HepG2 (cell line): ENCODE results near the gene MAIP1. TPM values are rescaled to one million over a fixed set of nuclear protein-coding genes. Genes with fewer than 3 reads are reported as not detected.
A peak's percentile ranks its signal among the peaks of the same experiment; 100 is the strongest.

ENCODE experiments used
- ATAC-seq: fragments of 200-7000 bp; cut with Tn5 transposase; 3 replicates; pipeline ENCODE4 v1.9.1; 2020; ENCODE audit warnings: mild to moderate bottlenecking, moderate library complexity
- BruUV-seq: library from RNA; stranded (reverse); fragments of 400-500 nt; replicated peaks from 2 replicates; lab custom pipeline; 2021; lab: Mats Ljungman, UMichigan
- CTCF ChIA-PET: fragments of 300-600 bp; formaldehyde crosslinking; extraction: SDS; loops from one replicate; lab custom pipeline; 2021; ENCODE audit warnings: low total read pairs, inconsistent platforms, low intra/inter-chr PET ratio; lab: Yijun Ruan, JAX
- POLR2A ChIA-PET: fragments of 350-600 bp; sonication (Branson Sonifier 250); formaldehyde crosslinking; loops from one replicate; lab custom pipeline; 2020; ENCODE audit warnings: antibody characterized with exemption, inconsistent platforms; lab: Yijun Ruan, JAX
- DNase-seq: peaks from one replicate; pipeline ENCODE4 v3.0.0-alpha.2; 2015; ENCODE audit warnings: low spot score
- FAIRE-seq: peaks from 3 replicates; lab custom pipeline; 2011; peaks lifted over from hg19 to GRCh38; lab: Jason Lieb, UNC
- H2AFZ ChIP-seq: one replicate; pipeline ENCODE4 v1.6.1; 2011; ENCODE audit warnings: low read length, inconsistent platforms
- H3K27ac ChIP-seq: fragments of 300-600 bp; 3 replicates; pipeline ENCODE4 v1.8.0; 2011; ENCODE audit warnings: mixed run types, mild to moderate bottlenecking, mixed read lengths, low read length, inconsistent platforms; ENCODE audit not compliant: insufficient read depth; ENCODE audit errors: extremely low read length
- H3K27me3 ChIP-seq, 2 experiments: fragments of 200-600 bp in 1 of 2; 2 replicates in 1 of 2; 3 replicates in 1 of 2; pipeline versions ENCODE4 v1.6.0 to v1.8.0; 2011; ENCODE audit warnings: low read length in 2 of 2, mild to moderate bottlenecking in 2 of 2, moderate library complexity in 2 of 2, inconsistent platforms in 1 of 2; ENCODE audit not compliant: insufficient read depth in 2 of 2, control insufficient read depth in 1 of 2
- H3K36me3 ChIP-seq, 2 experiments: fragments of 200-600 bp in 1 of 2; replicated peaks in 1 of 2; 2 replicates in 1 of 2; 3 replicates in 1 of 2; pipeline versions ENCODE4 v1.5.1 to v1.8.0; 2011; ENCODE audit warnings: low read length in 2 of 2, inconsistent platforms in 1 of 2; ENCODE audit not compliant: insufficient read depth in 2 of 2, control insufficient read depth in 1 of 2
- H3K4me1 ChIP-seq: 2 replicates; pipeline ENCODE4 v1.5.1; 2012; ENCODE audit warnings: low read length, inconsistent platforms; ENCODE audit not compliant: insufficient read depth
- H3K4me2 ChIP-seq: 2 replicates; pipeline ENCODE4 v1.6.0; 2011; ENCODE audit warnings: low read depth, low read length, inconsistent platforms
- H3K4me3 ChIP-seq, 3 experiments: fragments of 200-600 bp in 1 of 3; sonication (generic), shearing (Covaris generic) in 1 of 3; replicated peaks in 1 of 3; 2 replicates each; pipeline ENCODE4 v1.5.1; 2011 to 2016; ENCODE audit warnings: low read length in 3 of 3, inconsistent platforms in 2 of 3, low read depth in 2 of 3, mild to moderate bottlenecking in 2 of 3, control low read depth in 1 of 3, mixed read lengths in 1 of 3; ENCODE audit not compliant: insufficient read depth in 1 of 3
- H3K79me2 ChIP-seq: one replicate; pipeline ENCODE4 v1.6.1; 2011; ENCODE audit warnings: low read length, inconsistent platforms; ENCODE audit not compliant: insufficient read depth
- H3K9ac ChIP-seq: 2 replicates; pipeline ENCODE4 v1.6.0; 2011; ENCODE audit warnings: mild to moderate bottlenecking, low read depth, low read length, inconsistent platforms; ENCODE audit not compliant: insufficient read depth
- H3K9me3 ChIP-seq: 2 replicates; pipeline ENCODE4 v1.5.1; 2012; ENCODE audit warnings: mild to moderate bottlenecking, low read length
- H4K20me1 ChIP-seq: 2 replicates; pipeline ENCODE4 v1.6.0; 2011; ENCODE audit warnings: inconsistent platforms, mild to moderate bottlenecking, low read length, moderate library complexity; ENCODE audit not compliant: insufficient read depth
- ASH2L ChIP-seq: fragments of 300-600, 200-600 bp; sonication (generic); IDR thresholded peaks from 2 replicates; pipeline ENCODE4 v1.7.0; 2017; ENCODE audit warnings: low read depth, mild to moderate bottlenecking, moderate library complexity, mixed read lengths, low read length; ENCODE audit not compliant: insufficient read length
- PAX8 ChIP-seq: sonication (generic); formaldehyde crosslinking; IDR thresholded peaks from 2 replicates; pipeline ENCODE4 v1.8.0; 2022; ENCODE audit warnings: mild to moderate bottlenecking, missing genetic modification reagents, borderline replicate concordance
- PCBP1 ChIP-seq: fragments of 200-400 bp; formaldehyde crosslinking; IDR thresholded peaks from 2 replicates; pipeline ENCODE4 v1.6.1; 2017; ENCODE audit warnings: mild to moderate bottlenecking, low read depth, low read length, borderline replicate concordance
- POLR2AphosphoS2 ChIP-seq: IDR thresholded peaks from 2 replicates; pipeline ENCODE4 v1.6.1; 2011; ENCODE audit warnings: low read depth, low read length, improper control_type of control experiment
- RBM22 ChIP-seq: fragments of 200-400 bp; formaldehyde crosslinking; optimal IDR thresholded peaks from 2 replicates; pipeline ENCODE3; 2017; ENCODE audit warnings: mild to moderate bottlenecking, low read length, moderate library complexity
- SETDB1 ChIP-seq: sonication (generic); formaldehyde crosslinking; IDR thresholded peaks from 2 replicates; pipeline ENCODE4 v1.5.1; 2020; ENCODE audit warnings: missing genetic modification reagents, mild to moderate bottlenecking, borderline replicate concordance
- TFDP2 ChIP-seq: sonication (generic); formaldehyde crosslinking; IDR thresholded peaks from 2 replicates; pipeline ENCODE4 v1.4.0; 2020; ENCODE audit warnings: missing genetic modification reagents
- ZNF224 ChIP-seq: sonication (generic); formaldehyde crosslinking; IDR thresholded peaks from 2 replicates; pipeline ENCODE4 v1.5.0; 2020; ENCODE audit warnings: mild to moderate bottlenecking, missing genetic modification reagents
- ZNF30 ChIP-seq: sonication (generic); formaldehyde crosslinking; IDR thresholded peaks from 2 replicates; pipeline ENCODE4 v1.5.0; 2020; ENCODE audit warnings: mild to moderate bottlenecking, missing genetic modification reagents
- ZNF564 ChIP-seq: sonication (generic); formaldehyde crosslinking; IDR thresholded peaks from 2 replicates; pipeline ENCODE4 v1.8.1; 2023; ENCODE audit warnings: mild to moderate bottlenecking, missing genetic modification reagents
- ZNF629 ChIP-seq: sonication (generic); formaldehyde crosslinking; conservative IDR thresholded peaks from 2 replicates; pipeline ENCODE4 v1.5.0; 2020; ENCODE audit warnings: missing genetic modification reagents
- WGBS: methylation state at CpG from one replicate; pipeline ENCODE4 v1.1.6; 2017; ENCODE audit warnings: low lambda C conversion rate; 5-methylcytosine and 5-hydroxymethylcytosine counted together
- in situ Hi-C: cut with HindIII; loops from 2 replicates; pipeline ENCODE4 v1.10.0; 2017; ENCODE audit warnings: low pct_unique_long_range_greater_than_20kb; ENCODE audit not compliant: extremely low pct_ligation_motif_present
- intact Hi-C: fragments of 100-400 bp; cut with micrococcal nuclease; formaldehyde crosslinking; loops from one replicate; pipeline ENCODE4 v1.10.0; 2022; ENCODE audit not compliant: unreplicated experiment
- polyA plus RNA-seq, 8 experiments: library from polyadenylated mRNA; depleted of rRNA in 3 of 8; stranded (reverse) in 7 of 8; unstranded in 1 of 8; fragments of >200 nt; fragmentation: Illumina TruSeq in 4 of 8; extraction: Trizol in 4 of 8; gene quantifications; 2 replicates each; pipeline versions ENCODE4 v1.2.1 to v1.2.3, GENCODE V29; 2011 to 2016; ENCODE audit warnings: low read depth in 4 of 8, missing spikeins in 1 of 8, mixed read lengths in 1 of 8; ENCODE audit not compliant: insufficient read depth in 1 of 8
- total RNA-seq, 5 experiments: library from RNA; depleted of rRNA; stranded (reverse); fragments of >200 nt; fragmentation: Illumina TruSeq; extraction: Trizol; gene quantifications; 2 replicates each; pipeline ENCODE4 v1.2.3, GENCODE V29; 2016; ENCODE audit warnings: low read depth in 1 of 5
- TF ChIP-seq, protein P1 (sequence below): sonication (generic); formaldehyde crosslinking; IDR thresholded peaks from 2 replicates; pipeline ENCODE4 v1.4.0; 2020; ENCODE audit warnings: mild to moderate bottlenecking, missing genetic modification reagents
- TF ChIP-seq, protein P2 (sequence below): sonication (generic); formaldehyde crosslinking; IDR thresholded peaks from 2 replicates; pipeline ENCODE4 v1.5.0; 2020; ENCODE audit warnings: missing genetic modification reagents, mild to moderate bottlenecking, borderline replicate concordance

MAIP1 gene
- total and polyA plus RNA-seq, 2 of the 13 experiments (the other 11 are each of a cell fraction or from before 2014, with no cell fraction given) = 22.3 to 72.9 TPM

DNA sequence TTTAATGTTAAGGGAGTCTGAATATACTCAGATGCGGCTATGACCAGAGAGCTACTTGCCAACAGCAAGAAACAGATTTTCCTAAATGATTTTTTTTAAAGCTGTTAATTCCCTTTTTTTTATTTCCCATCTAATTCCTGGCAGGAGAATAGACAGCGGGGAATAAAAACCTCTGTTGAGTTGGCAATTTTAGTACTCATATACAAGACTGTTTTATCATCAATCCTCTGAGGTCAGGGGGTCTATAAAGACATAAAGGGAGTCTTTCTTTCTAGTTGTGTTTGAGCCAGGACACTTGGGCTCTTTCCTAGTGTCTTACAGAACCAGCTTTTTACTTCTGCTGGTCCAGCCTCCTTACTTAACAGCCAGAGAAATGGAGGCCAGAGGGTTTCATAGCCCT, 29.4 kb downstream of the MAIP1 start:
- no peak overlapping the region for H3K4me3 ChIP-seq
- TF ChIP-seq ZNF224 (no peak), ZNF629 (CRISPR knock-in tag) (0 out of 2 replicates have a peak, but pooled peaks have one; percentile 41), ZNF564 (no peak)
- TF ChIP-seq, protein P1, sequence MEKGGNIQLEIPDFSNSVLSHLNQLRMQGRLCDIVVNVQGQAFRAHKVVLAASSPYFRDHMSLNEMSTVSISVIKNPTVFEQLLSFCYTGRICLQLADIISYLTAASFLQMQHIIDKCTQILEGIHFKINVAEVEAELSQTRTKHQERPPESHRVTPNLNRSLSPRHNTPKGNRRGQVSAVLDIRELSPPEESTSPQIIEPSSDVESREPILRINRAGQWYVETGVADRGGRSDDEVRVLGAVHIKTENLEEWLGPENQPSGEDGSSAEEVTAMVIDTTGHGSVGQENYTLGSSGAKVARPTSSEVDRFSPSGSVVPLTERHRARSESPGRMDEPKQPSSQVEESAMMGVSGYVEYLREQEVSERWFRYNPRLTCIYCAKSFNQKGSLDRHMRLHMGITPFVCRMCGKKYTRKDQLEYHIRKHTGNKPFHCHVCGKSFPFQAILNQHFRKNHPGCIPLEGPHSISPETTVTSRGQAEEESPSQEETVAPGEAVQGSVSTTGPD (CRISPR knock-in tag) = no peak
- 81% methylated on average over 2 of the region's 2 CpGs for WGBS
- no peak overlapping the region for H3K4me2 ChIP-seq
- no peaks in the 10 kb centered on the region for H3K9me3 ChIP-seq
- no TSS peak for BruUV-seq
- peaks cover 5% of the 10 kb centered on the region for H3K4me1 ChIP-seq
- no peaks in the 10 kb centered on the region for H3K79me2 ChIP-seq
- intact Hi-C loops (loop anchor here (2.0 to 10.0 kb wide), 5 partner anchors 93 to 420 kb away; no protein-coding TSS in a partner anchor), in situ Hi-C loops (loop anchor here (10.0 kb wide), 1 partner anchor 320 kb away; the partner anchor contains the start of gene SPATS2L)
- ATAC-seq = no peak
- DNase-seq = no peak
- no peak overlapping the region for H3K9ac ChIP-seq
- CTCF ChIA-PET = no interaction called here
- H3K36me3 ChIP-seq = no peaks in the 10 kb centered on the region
- no peak overlapping the region for H3K27ac ChIP-seq
- FAIRE-seq = no peak
- H4K20me1 ChIP-seq = no peaks in the 10 kb centered on the region
- H2AFZ ChIP-seq = no peak overlapping the region
- POLR2A ChIA-PET = no interaction called here
- no peaks in the 10 kb centered on the region for H3K27me3 ChIP-seq

GRCh38 chr2:199985625-199986207, 30.3 kb downstream of the MAIP1 start:
- DNase-seq = peak; percentile 83
- peak overlapping the region; percentile 96 for H2AFZ ChIP-seq
- intact Hi-C loops = loop anchor here (2.0 to 10.0 kb wide), 5 partner anchors 92 to 419 kb away; no protein-coding TSS in a partner anchor
- H3K4me1 ChIP-seq = peaks cover 9% of the 10 kb centered on the region
- H3K9me3 ChIP-seq = no peaks in the 10 kb centered on the region
- FAIRE-seq = peak; percentile 63
- WGBS = 22% methylated on average over 5 of the region's 6 CpGs
- H3K9ac ChIP-seq = no peak overlapping the region
- ATAC-seq = peak; percentile 97
- H3K27ac ChIP-seq = no peak overlapping the region
- H3K79me2 ChIP-seq = no peaks in the 10 kb centered on the region
- BruUV-seq = no TSS peak
- H4K20me1 ChIP-seq = no peaks in the 10 kb centered on the region
- ChIA-PET CTCF (no interaction called here), POLR2A (interaction anchor here (1.0 kb wide), 1 partner anchor 334 kb away, joined by 4 read pairs; no protein-coding TSS in a partner anchor)
- no peaks in the 10 kb centered on the region for H3K27me3 ChIP-seq
- in situ Hi-C loops = loop anchor here (10.0 kb wide), 1 partner anchor 319 kb away; the partner anchor contains the start of gene SPATS2L
- no peaks in the 10 kb centered on the region for H3K36me3 ChIP-seq
- H3K4me3 ChIP-seq = peak overlapping the region in 2 of 3 experiments; percentile 16 to 42; a peak in 2 of 6 replicates
- H3K4me2 ChIP-seq = peak overlapping the region; percentile 71
- no peak for TF ChIP-seq ZNF30 (CRISPR knock-in tag)
- no peak for TF ChIP-seq POLR2AphosphoS2
- TF ChIP-seq RBM22 = no peak
- TF ChIP-seq PCBP1 = no peak
- TF ChIP-seq TFDP2 (CRISPR knock-in tag) = peak; percentile 13; the same call in 1 of the 2 replicates
- TF ChIP-seq, protein P2, sequence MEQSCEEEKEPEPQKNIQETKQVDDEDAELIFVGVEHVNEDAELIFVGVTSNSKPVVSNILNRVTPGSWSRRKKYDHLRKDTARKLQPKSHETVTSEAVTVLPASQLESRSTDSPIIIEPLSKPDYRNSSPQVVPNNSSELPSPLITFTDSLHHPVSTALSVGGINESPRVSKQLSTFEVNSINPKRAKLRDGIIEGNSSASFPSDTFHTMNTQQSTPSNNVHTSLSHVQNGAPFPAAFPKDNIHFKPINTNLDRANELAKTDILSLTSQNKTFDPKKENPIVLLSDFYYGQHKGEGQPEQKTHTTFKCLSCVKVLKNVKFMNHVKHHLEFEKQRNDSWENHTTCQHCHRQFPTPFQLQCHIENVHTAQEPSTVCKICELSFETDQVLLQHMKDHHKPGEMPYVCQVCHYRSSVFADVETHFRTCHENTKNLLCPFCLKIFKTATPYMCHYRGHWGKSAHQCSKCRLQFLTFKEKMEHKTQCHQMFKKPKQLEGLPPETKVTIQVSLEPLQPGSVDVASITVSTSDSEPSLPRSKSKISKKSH (CRISPR knock-in tag) = no peak
- peak; percentile 19 for TF ChIP-seq ASH2L
- no peak for TF ChIP-seq SETDB1
- no peak for TF ChIP-seq PAX8 (CRISPR knock-in tag)
